SHP77 treated with DMSO at 0.1 percent for 48 hours (cell line): Measurements from ENCODE around the gene RNF225.
"Not testable (repeated sequence)": the region's sequence is repeated elsewhere in the genome, so short reads cannot be mapped to it uniquely, and the experiment has no call there.

Experiments used
- DNase-seq: peaks from one replicate; lab custom pipeline; 2025; lab: John Stamatoyannopoulos, UW

Gene RNF225

GRCh38 chr19:58395220-58395978, at the start of gene RNF225:
Gene RNF225, plus strand, starts transcription at chr19:58395656. Its CDS starts 434 bp downstream, at chr19:58396090.
- DNase-seq, result no peak

GRCh38 chr19:58346961-58347929, 48.2 kb upstream of the RNF225 start:
- no peak for DNase-seq

- DNase-seq, result not testable (repeated sequence)
Measured at GRCh38 chr19:58348080-58348479, 47.4 kb upstream of the RNF225 start.

GRCh38 chr19:58349590-58349989, 45.9 kb upstream of the RNF225 start:
- no peak for DNase-seq

DNA sequence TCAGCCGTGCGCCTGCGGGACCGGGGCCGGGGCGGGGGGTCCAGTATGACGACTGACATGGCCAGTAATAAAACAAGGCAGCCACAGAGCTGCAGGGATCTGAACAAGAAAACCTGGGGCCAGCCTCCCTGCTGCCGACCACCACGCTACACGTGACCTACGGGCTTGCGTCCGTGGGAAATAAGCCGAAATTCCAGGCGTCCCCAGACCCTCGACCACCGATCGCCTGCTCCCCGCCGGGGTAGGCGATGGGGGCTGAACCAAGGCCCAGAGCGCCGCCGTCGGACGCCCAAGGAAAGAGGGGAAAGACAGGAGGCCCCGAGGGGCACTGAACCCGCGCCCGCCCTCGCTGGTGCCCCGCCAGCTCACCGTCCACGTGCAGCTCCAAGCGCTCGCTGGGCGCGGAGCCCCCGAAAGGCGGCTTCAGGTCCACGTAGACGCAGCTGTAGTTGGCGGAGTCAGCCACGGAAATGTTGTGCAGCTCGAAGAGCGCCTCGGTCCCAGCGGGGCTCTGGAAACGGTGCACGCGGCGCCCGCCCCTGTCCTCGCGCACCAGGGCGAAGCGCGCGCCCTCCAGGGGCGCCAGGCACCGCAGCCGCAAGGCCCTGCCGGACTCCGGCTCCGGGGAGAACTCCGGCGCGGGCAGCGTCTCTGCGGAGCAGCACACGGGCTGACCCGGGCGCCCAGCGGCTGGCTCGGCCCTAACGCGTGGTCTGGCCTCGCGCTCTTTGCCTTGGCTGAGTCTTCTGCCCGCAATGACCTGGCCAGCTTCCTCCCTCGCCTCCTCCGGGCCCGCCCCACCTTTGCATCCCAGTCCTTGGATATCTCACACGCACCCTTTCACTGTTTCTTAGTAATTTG, 45.2 kb upstream of the RNF225 start:
- DNase-seq, result no peak

GRCh38 chr19:58350871-58351557, 44.4 kb upstream of the RNF225 start:
- no peak for DNase-seq

GRCh38 chr19:58351558-58351878, 43.9 kb upstream of the RNF225 start:
- no peak for DNase-seq

- DNase-seq, result no peak
Measured at GRCh38 chr19:58351990-58352755, 43.3 kb upstream of the RNF225 start.

GRCh38 chr19:58352760-58353671, 42.4 kb upstream of the RNF225 start, which contains the start of gene A1BG:
Gene A1BG, minus strand, starts transcription at chr19:58353492. Its CDS starts 55 bp downstream, at chr19:58353437.
- no peak for DNase-seq

GRCh38 chr19:58353717-58354477, 41.6 kb upstream of the RNF225 start:
- no peak for DNase-seq

DNA sequence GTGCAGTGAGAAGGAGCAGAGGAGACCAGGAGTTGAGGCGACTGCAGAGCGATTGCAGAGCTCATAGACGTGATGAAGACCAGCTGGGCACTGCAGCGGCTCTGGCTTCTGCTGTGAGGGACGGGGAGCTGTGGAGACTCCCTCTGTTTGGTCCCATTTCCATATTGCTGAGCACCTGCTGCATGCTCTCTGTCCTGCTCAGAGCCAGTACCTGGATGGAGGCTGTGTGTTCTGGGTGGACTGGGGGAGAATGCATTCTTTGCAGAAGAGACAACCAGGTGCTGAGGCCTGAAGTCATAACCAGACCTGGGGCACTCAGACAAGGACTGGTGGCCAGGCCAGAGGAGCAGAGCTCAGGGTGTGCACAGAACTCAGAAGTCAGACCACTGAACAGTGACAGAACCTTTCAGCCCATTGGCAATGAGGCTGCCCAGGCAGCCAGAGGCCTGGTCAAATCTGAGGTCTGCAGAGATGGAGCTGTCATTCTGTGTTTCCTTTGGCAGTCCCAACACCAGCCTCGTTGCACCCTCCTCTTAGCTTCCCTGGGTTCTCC, 40.9 kb upstream of the RNF225 start:
- DNase-seq, result no peak

DNA sequence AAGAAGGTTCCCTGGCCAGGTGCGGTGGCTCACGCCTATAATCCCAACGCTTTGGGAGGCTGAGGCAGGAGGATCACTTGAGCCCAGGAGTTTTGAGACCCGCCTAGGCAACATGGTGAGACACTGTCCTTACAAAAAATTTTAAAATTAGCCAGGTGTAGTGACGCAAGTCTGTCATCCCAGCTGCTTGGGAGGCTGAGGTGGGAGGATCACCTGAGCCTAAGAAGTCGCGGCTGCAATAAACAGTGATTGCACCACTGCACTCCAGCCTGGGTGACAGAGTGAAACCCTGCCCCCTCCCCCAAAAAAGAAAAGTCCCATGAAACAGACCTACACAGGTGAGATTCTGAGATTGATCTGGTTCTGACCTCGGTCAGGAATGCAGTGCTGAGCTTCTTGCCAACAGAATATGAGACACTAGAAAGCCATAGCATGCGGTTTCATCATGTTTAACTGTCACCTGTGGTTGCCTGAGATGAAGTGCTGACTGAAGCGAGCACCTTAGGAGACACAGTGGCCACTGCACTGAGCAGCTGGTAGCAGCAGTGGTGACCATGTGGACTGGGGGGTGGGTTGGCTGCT, 40.1 kb upstream of the RNF225 start:
- no peak for DNase-seq

GRCh38 chr19:58355908-58356765, 39.3 kb upstream of the RNF225 start:
- DNase-seq, result no peak

DNA sequence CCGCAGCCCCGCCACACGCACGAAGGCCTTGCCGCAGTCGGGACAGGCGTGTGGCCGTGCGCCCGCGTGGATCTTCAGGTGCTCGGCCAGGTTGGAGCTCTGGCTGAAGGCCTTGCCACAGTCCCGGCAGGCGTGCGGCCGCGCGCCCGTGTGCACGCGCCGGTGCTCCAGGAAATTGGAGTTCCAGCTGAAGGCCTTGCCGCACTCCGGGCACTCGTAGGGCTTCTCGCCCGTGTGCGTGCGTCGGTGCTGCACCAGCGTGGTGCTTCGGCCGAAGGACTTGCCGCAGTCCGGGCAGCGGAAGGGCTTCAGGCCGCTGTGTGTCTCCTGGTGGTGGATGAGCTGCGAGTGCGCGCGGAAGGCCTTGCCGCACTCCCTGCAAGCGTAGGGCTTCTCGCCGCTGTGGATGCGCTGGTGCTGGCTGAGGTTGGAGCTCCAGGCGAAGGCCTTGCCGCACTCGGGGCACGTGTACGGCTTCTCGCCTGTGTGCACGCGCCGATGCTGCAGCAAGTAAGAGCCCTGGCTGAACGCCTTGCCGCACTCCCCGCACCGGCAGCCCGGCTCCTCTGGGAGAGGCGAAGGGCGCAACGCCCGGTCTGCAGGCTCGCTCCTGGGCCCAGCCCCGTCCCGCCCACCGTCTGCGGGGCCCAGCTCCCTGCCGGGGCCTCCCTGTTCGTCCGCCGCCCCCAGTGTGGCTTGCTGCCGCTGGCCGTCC, 38.5 kb upstream of the RNF225 start:
- no peak for DNase-seq

DNA sequence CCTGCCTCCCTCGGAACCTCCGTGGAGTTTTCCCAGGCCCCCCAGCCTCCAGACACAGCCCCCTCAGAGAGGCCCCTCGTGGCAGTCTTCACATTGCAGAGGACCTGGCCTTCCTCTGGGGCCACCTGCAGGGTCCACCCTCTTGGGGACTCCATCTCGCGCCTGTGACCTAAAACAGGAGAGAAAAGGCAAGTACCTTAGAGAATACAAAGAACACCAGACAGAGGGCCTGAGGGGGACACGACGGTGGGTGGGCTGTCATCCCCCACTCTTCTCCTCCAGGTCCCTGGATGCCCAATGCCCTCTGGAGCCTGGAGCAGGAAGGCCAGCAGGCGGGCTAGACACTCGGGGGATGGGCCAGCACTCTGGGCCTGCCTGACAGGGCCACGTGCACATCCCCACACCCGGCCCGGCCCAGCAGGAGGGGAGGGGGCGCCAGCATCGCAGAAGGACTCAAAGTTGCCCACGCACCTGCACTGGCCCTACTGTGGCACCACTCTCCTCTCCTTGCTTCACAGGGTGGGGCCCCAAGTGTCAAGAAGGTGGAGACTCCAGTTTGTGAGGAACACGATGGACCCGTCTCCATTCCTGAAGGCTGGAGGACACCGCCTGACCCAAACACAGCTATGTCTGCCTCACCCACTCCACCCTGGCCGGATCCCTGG, 37.8 kb upstream of the RNF225 start:
- no peak for DNase-seq

DNA sequence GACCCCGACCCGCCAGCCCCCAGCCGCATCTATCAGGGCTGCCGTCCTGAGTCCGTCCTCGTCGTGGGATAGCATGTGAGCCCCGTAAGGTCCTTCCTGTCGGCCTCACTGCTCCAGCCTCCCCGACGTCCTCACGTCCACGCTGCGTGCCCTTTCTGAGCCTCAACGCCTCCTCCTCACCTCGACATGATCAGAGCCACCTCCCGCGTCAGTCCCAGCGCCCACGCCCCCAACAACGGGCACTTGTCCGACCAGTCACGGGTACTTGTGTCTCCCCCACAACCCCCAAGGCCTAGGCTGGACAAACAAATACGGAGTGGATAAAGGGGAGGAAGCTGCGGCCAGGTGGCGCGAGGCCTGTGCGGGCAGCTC, 33.6 kb upstream of the RNF225 start:
- DNase-seq, result no peak
